ENCODE data around the gene GFOD1. TPM values are rescaled to one million over a fixed set of nuclear protein-coding genes. Genes with fewer than 3 reads are reported as not detected.
"Not testable (repeated sequence)": the region's sequence is repeated elsewhere in the genome, so short reads cannot be mapped to it uniquely, and the experiment has no call there.

The GFOD1 gene
- total RNA-seq, 2 experiments from 2014 or later = 8.0 to 8.7 TPM

DNA sequence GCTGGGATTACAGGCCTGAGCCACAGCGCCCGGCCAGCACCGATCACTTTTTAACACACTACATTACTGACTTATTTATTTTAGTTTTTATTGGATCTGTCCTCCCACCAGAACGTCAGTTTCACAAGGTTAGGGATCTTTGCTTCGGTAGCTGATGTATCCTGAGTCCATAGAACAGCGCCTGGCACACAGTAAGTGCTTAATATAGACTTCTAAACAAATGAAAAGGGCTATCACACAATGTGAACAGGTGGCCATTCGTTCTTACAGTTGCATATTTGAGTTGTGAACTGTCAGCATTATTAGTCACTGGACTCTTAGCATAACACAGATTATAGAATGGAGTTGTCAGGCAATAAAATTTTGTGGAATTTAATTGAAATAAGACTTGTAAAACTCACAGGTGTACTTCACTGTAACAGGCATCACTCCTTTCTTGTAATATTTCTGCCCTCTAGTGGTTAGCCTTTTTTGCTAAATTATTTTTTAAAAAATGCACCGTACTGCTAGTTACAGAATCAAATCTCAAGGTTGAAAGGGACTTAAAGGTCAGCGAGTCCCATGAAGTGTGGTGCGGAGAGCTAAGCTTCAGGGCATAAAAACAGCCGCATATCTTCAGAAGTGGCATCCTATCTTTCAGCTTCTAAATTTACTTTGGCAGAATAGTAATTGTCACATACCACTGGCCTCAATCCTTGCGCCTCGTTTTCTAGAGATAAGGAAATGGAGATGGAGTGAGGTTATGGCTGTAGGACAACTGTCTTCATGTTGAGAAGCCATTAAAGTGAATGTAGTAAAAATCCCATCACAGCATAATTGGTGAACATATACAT is 155.7 kb downstream of the GFOD1 start:
- ATAC-seq (no peak), DNase-seq (no peak)
- POLR2A ChIA-PET = interaction anchor here (1.4 kb wide), 1 partner anchor 243 kb away, joined by 5 read pairs; the partner anchor contains the start of gene SIRT5
- H3K9me3 Mint-ChIP-seq (ENCODE audit: insufficient read depth) = no peaks in the 10 kb centered on the region
- no peak overlapping the region for H3K27ac Mint-ChIP-seq
- H3K36me3 Mint-ChIP-seq (ENCODE audit: low read depth) = no peaks in the 10 kb centered on the region
- peaks cover 29% of the 10 kb centered on the region for H3K4me1 Mint-ChIP-seq (ENCODE audit: low read depth)
- H3K27me3 Mint-ChIP-seq (ENCODE audit: low read depth) = peaks cover 6% of the 10 kb centered on the region
- H3K4me3 Mint-ChIP-seq = no peak overlapping the region
- CTCF ChIA-PET = interaction anchor here (0.5 to 7.1 kb wide), 23 partner anchors 10 to 420 kb away, joined by 3 to 62 read pairs (median 3); partner anchors contain the start of gene SIRT5

- H3K4me1 Mint-ChIP-seq (ENCODE audit: low read depth) = peaks cover 30% of the 10 kb centered on the region
- DNase-seq = no peak
- ATAC-seq = no peak
- peak overlapping the region; percentile 93 for H3K4me3 Mint-ChIP-seq
- peaks cover 15% of the 10 kb centered on the region for H3K36me3 Mint-ChIP-seq (ENCODE audit: low read depth)
- no peaks in the 10 kb centered on the region for H3K9me3 Mint-ChIP-seq (ENCODE audit: insufficient read depth)
- ChIA-PET CTCF (interaction anchor here (0.8 to 7.1 kb wide), 13 partner anchors 10 to 417 kb away, joined by 3 to 62 read pairs (median 4); partner anchors contain the start of genes NOL7 and SIRT5), POLR2A (interaction anchor here (0.6 to 2.6 kb wide), 22 partner anchors 8 to 305 kb away, joined by 3 to 16 read pairs (median 6); partner anchors contain the start of genes NOL7 and SIRT5)
- H3K27me3 Mint-ChIP-seq (ENCODE audit: low read depth) = peaks cover 6% of the 10 kb centered on the region
- peak overlapping the region; percentile 95 for H3K27ac Mint-ChIP-seq
These were observed 158.6 kb downstream of the GFOD1 start for GRCh38 chr6:13328875-13329183.

DNA sequence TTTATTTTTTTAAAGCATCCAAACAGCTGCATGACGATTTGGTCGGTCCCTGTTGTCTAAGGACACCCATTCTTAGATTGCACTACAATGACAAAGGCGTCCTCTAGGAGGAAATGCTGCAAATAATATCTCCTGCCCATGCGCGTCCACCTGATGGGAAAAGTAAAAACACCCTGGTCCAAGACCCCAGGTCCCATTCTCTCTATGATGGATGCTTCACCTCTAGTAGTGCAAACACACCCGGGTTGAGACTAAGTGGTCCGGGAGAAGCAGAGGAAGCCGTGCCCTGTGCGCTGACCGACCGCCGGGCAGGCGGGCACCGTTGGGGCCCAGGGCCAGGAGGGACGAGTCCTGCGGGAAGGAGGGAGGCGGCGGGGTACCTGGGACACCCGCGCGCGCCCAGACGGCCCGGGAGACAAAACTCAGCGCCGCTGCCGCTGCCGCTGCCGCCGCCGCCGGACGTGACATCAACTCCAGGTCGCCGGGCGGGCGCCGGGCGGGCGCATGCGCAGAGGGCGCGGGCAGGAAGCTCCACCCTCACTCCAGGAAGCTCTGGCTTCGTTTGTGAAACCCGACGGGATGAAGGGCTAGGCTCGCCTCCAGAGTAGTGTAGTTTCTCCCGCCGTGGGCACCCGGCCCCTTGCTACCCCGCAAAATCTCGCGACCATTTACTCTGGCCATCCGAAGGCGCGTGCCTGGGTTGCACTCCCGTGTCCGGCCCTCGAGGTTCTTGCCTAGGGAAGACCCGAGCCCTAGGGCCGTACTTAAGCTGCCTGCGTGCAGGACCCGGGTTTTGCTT is 159.1 kb downstream of the GFOD1 start, which contains the start of gene TBC1D7:
TBC1D7 (minus strand) TSS at position 462 of the 799 bp plus-strand sequence. CDS start 1,639 bp downstream, outside the sequence.
- peak within 1 kb of the TSS; percentile 95 for H3K27ac Mint-ChIP-seq
- ChIA-PET POLR2A (interaction anchor here (0.6 to 2.6 kb wide), 29 partner anchors 8 to 417 kb away, joined by 3 to 16 read pairs (median 4); partner anchors contain the start of genes NOL7 and SIRT5), CTCF (interaction anchor here (0.8 to 7.1 kb wide), 16 partner anchors 10 to 416 kb away, joined by 3 to 62 read pairs (median 4); partner anchors contain the start of genes NOL7 and SIRT5)
- DNase-seq (peak; percentile 94), ATAC-seq (peak; percentile 97)
- peaks cover 2% of the 10 kb centered on the region for H3K27me3 Mint-ChIP-seq (ENCODE audit: low read depth)
- peaks cover 21% of the 10 kb centered on the region for H3K36me3 Mint-ChIP-seq (ENCODE audit: low read depth)
- H3K9me3 Mint-ChIP-seq (ENCODE audit: insufficient read depth) = no peaks in the 10 kb centered on the region
- peaks cover 30% of the 10 kb centered on the region for H3K4me1 Mint-ChIP-seq (ENCODE audit: low read depth)
- peak within 1 kb of the TSS; percentile 93 for H3K4me3 Mint-ChIP-seq

- DNase-seq = peak; percentile 32
- peak overlapping the region; percentile 95 for H3K27ac Mint-ChIP-seq
- H3K36me3 Mint-ChIP-seq (ENCODE audit: low read depth) = peaks cover 23% of the 10 kb centered on the region
- no peak for ATAC-seq
- POLR2A ChIA-PET = interaction anchor here (0.6 to 2.6 kb wide), 15 partner anchors 16 to 416 kb away, joined by 3 to 16 read pairs (median 6); partner anchors contain the start of genes NOL7 and SIRT5
- CTCF ChIA-PET = interaction anchor here (0.9 to 7.1 kb wide), 11 partner anchors 9 to 416 kb away, joined by 3 to 62 read pairs (median 4); partner anchors contain the start of genes NOL7 and SIRT5
- no peaks in the 10 kb centered on the region for H3K9me3 Mint-ChIP-seq (ENCODE audit: insufficient read depth)
- peaks cover 30% of the 10 kb centered on the region for H3K4me1 Mint-ChIP-seq (ENCODE audit: low read depth)
- H3K27me3 Mint-ChIP-seq (ENCODE audit: low read depth) = no peaks in the 10 kb centered on the region
- H3K4me3 Mint-ChIP-seq = peak overlapping the region; percentile 93
These were observed 159.7 kb downstream of the GFOD1 start for GRCh38 chr6:13327691-13328075.

- Mint-ChIP-seq H3K36me3 (ENCODE audit: low read depth) (peaks cover 32% of the 10 kb centered on the region), H3K4me1 (ENCODE audit: low read depth) (peaks cover 28% of the 10 kb centered on the region)
- H3K9me3 Mint-ChIP-seq (ENCODE audit: insufficient read depth); H3K27ac Mint-ChIP-seq; ATAC-seq; H3K4me3 Mint-ChIP-seq; H3K27me3 Mint-ChIP-seq (ENCODE audit: low read depth); POLR2A ChIA-PET; DNase-seq; CTCF ChIA-PET: not testable (repeated sequence)
These were observed 161.3 kb downstream of the GFOD1 start for GRCh38 chr6:13326031-13326586.

GRCh38 chr6:13319891-13320564 is 167.4 kb downstream of the GFOD1 start:
- no peak overlapping the region for H3K27ac Mint-ChIP-seq
- H3K4me1 Mint-ChIP-seq (ENCODE audit: low read depth) = no peaks in the 10 kb centered on the region
- ChIA-PET POLR2A (interaction anchor here (0.8 kb wide), 1 partner anchor 8 kb away, joined by 8 read pairs; the partner anchor contains the start of gene TBC1D7), CTCF (no interaction called here)
- H3K4me3 Mint-ChIP-seq = no peak overlapping the region
- no peaks in the 10 kb centered on the region for H3K9me3 Mint-ChIP-seq (ENCODE audit: insufficient read depth)
- no peak for DNase-seq
- H3K27me3 Mint-ChIP-seq (ENCODE audit: low read depth) = no peaks in the 10 kb centered on the region
- ATAC-seq = no peak
- peaks cover 65% of the 10 kb centered on the region for H3K36me3 Mint-ChIP-seq (ENCODE audit: low read depth)

GRCh38 chr6:13318821-13319220 is 168.6 kb downstream of the GFOD1 start:
- no peaks in the 10 kb centered on the region for H3K4me1 Mint-ChIP-seq (ENCODE audit: low read depth)
- H3K27me3 Mint-ChIP-seq (ENCODE audit: low read depth) = no peaks in the 10 kb centered on the region
- ChIA-PET POLR2A (no interaction called here), CTCF (interaction anchor here (1.5 kb wide), 1 partner anchor 9 kb away, joined by 3 read pairs; the partner anchor contains the start of gene TBC1D7)
- no peak overlapping the region for H3K27ac Mint-ChIP-seq
- H3K4me3 Mint-ChIP-seq = no peak overlapping the region
- DNase-seq (no peak), ATAC-seq (no peak)
- peaks cover 60% of the 10 kb centered on the region for H3K36me3 Mint-ChIP-seq (ENCODE audit: low read depth)
- no peaks in the 10 kb centered on the region for H3K9me3 Mint-ChIP-seq (ENCODE audit: insufficient read depth)

DNA sequence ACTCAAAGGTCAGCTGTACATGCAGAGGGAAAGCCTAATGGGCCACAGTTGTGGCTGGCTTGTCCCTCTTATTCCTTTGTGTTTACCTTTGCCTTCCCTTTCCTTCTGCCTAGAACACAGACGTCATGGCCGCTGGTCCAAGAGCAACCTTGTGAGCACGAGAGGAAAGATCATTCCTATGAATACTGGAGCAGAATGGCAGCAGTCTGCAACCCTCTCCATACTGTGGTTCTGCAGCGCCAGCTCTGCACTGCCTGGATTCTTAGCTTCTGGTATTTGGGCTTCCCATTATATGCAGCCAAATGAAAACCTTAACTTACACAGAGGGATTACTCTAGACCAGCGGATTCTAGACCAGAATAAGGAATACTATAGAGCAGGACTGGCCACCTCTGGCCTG is 171.5 kb downstream of the GFOD1 start:
- ChIA-PET POLR2A (no interaction called here), CTCF (no interaction called here)
- Mint-ChIP-seq H3K4me3 (no peak overlapping the region), H3K27me3 (ENCODE audit: low read depth) (no peaks in the 10 kb centered on the region), H3K9me3 (ENCODE audit: insufficient read depth) (no peaks in the 10 kb centered on the region), H3K36me3 (ENCODE audit: low read depth) (peaks cover 61% of the 10 kb centered on the region), H3K27ac (no peak overlapping the region), H3K4me1 (ENCODE audit: low read depth) (no peaks in the 10 kb centered on the region)
- no peak for DNase-seq
- ATAC-seq = no peak

DNA sequence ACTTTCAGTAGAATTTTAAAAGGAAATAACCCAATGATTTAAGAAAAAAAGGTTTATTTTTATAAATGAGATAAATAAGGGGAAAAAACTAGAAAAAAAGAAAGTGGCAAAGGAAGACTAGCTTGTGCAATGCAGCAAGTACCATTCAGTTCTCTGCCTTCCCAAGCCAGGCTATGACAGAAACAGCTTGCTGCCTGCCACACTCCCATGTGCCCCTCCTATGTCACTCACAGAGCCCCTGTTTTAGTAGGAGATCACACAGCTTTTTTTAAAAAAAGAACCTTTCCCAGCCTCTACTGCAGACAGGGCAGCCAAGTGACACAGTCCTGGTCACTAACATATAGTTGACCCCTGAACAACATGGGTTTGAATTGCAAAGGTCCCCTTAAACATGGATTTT is 172.6 kb downstream of the GFOD1 start:
- Mint-ChIP-seq H3K9me3 (ENCODE audit: insufficient read depth) (no peaks in the 10 kb centered on the region), H3K27ac (no peak overlapping the region), H3K36me3 (ENCODE audit: low read depth) (peaks cover 56% of the 10 kb centered on the region), H3K27me3 (ENCODE audit: low read depth) (no peaks in the 10 kb centered on the region), H3K4me1 (ENCODE audit: low read depth) (no peaks in the 10 kb centered on the region), H3K4me3 (no peak overlapping the region)
- CTCF ChIA-PET = interaction anchor here (0.6 to 2.2 kb wide), 4 partner anchors 12 to 403 kb away, joined by 3 to 8 read pairs (median 4); partner anchors contain the start of genes SIRT5 and TBC1D7
- no peak for ATAC-seq
- no peak for DNase-seq
- POLR2A ChIA-PET = interaction anchor here (1.3 kb wide), 1 partner anchor 14 kb away, joined by 5 read pairs; the partner anchor contains the start of gene TBC1D7

DNA sequence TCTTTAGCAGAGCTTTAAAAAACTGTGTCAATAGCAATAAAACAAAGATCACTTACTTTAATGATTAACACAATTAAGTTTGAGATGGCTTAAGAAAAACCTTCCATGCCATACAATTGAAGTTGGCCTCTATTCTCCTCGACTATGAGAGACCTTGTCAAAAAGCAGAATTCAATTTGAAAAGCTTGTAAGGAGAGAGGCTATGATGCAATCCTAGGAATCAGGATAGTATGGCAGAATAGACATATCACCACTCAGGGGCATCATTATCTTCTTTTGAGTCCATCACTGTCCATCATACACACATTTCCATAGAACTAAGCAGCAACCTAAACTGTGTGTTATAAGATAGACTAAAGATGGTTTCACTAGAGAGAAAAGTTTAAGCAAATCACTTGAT is 176.2 kb downstream of the GFOD1 start:
- Mint-ChIP-seq H3K36me3 (ENCODE audit: low read depth) (peaks cover 52% of the 10 kb centered on the region), H3K4me1 (ENCODE audit: low read depth) (no peaks in the 10 kb centered on the region), H3K4me3 (no peak overlapping the region), H3K9me3 (ENCODE audit: insufficient read depth) (no peaks in the 10 kb centered on the region), H3K27me3 (ENCODE audit: low read depth) (no peaks in the 10 kb centered on the region), H3K27ac (no peak overlapping the region)
- POLR2A ChIA-PET = interaction anchor here (2.0 kb wide), 1 partner anchor 17 kb away, joined by 11 read pairs; the partner anchor contains the start of gene TBC1D7
- no peak for ATAC-seq
- no peak for DNase-seq
- CTCF ChIA-PET = interaction anchor here (0.7 to 1.6 kb wide), 2 partner anchors 21 to 176 kb away, joined by 3 to 4 read pairs; partner anchors contain the start of gene GFOD1

Data from activated CD8-positive, alpha-beta T cell treated with anti-CD3 and anti-CD28 coated beads, Interleukin-2, amount 10 ng/mL, durations not matched to agents 7 days and 5 days (primary cell).